Neutrophil (primary cell): ENCODE results near the gene CPM.

Experiments used
- H3K27ac ChIP-seq: fragments of 200-600 bp; sonication (generic); 2 replicates; pipeline ENCODE4 v1.5.1; 2016; ENCODE audit warnings: mild to moderate bottlenecking, moderate library complexity
- H3K27me3 ChIP-seq: fragments of 200-600 bp; sonication (generic); 2 replicates; pipeline ENCODE4 v1.6.0; 2016; ENCODE audit warnings: mild to moderate bottlenecking
- H3K36me3 ChIP-seq: fragments of 200-600 bp; sonication (generic); 2 replicates; pipeline ENCODE4 v1.5.1; 2017
- H3K4me1 ChIP-seq, 2 experiments: fragments of 200-600 bp in 1 of 2; sonication (generic) in 1 of 2; 1 replicate in 1 of 2; 2 replicates in 1 of 2; pipeline versions ENCODE4 v1.5.1 to v1.6.1; 2013 to 2016; ENCODE audit warnings: low read depth in 1 of 2, low read length in 1 of 2, mild to moderate bottlenecking in 1 of 2, moderate library complexity in 1 of 2; ENCODE audit not compliant: control insufficient read depth in 1 of 2, insufficient read depth in 1 of 2
- H3K4me3 ChIP-seq, 2 experiments: fragments of 200-600 bp in 1 of 2; sonication (generic) in 1 of 2; 1 replicate in 1 of 2; 2 replicates in 1 of 2; pipeline ENCODE4 v1.5.1; 2013 to 2016; ENCODE audit warnings: low read depth in 1 of 2, low read length in 1 of 2, mild to moderate bottlenecking in 1 of 2, moderate library complexity in 1 of 2
- H3K9me3 ChIP-seq: fragments of 200-600 bp; sonication (generic); 2 replicates; pipeline ENCODE4 v1.5.1; 2016
- CTCF ChIP-seq: fragments of 200-600 bp; sonication (generic); IDR thresholded peaks from 2 replicates; pipeline ENCODE4 v1.5.1; 2016; ENCODE audit warnings: antibody characterized with exemption

CPM gene

GRCh38 chr12:68839183-68840147 is 93.5 kb downstream of the CPM start:
- no peaks in the 10 kb centered on the region for H3K27me3 ChIP-seq
- peaks cover 95% of the 10 kb centered on the region for H3K36me3 ChIP-seq
- no peaks in the 10 kb centered on the region for H3K9me3 ChIP-seq
- peaks cover 7 to 8% of the 10 kb centered on the region in 2 experiments for H3K4me1 ChIP-seq
- no peak overlapping the region for H3K4me3 ChIP-seq
- H3K27ac ChIP-seq = peak overlapping the region; percentile 31
- no peak for TF ChIP-seq CTCF

GRCh38 chr12:68838046-68838886 is 94.7 kb downstream of the CPM start:
- TF ChIP-seq CTCF = no peak
- H3K27ac ChIP-seq = peak overlapping the region; percentile 17

GRCh38 chr12:68837215-68837614 is 95.8 kb downstream of the CPM start:
- Histone ChIP-seq H3K27ac (no peak overlapping the region), H3K9me3 (no peaks in the 10 kb centered on the region), H3K27me3 (no peaks in the 10 kb centered on the region), H3K4me3 (no peak overlapping the region), H3K4me1 (peaks cover 7 to 8% of the 10 kb centered on the region in 2 experiments), H3K36me3 (peaks cover 92% of the 10 kb centered on the region)
- TF ChIP-seq CTCF = no peak

More at GRCh38 chr12:68838046-68838886, 94.7 kb downstream of the CPM start:
- Histone ChIP-seq H3K9me3 (no peaks in the 10 kb centered on the region), H3K4me3 (no peak overlapping the region), H3K4me1 (peaks cover 7 to 8% of the 10 kb centered on the region in 2 experiments), H3K36me3 (peaks cover 94% of the 10 kb centered on the region), H3K27me3 (no peaks in the 10 kb centered on the region)

GRCh38 chr12:68835333-68835908 is 97.5 kb downstream of the CPM start:
- H3K27ac ChIP-seq = no peak overlapping the region

More at GRCh38 chr12:68835333-68835908, 97.5 kb downstream of the CPM start:
- no peaks in the 10 kb centered on the region for H3K9me3 ChIP-seq
- no peaks in the 10 kb centered on the region for H3K27me3 ChIP-seq
- H3K4me1 ChIP-seq = peaks cover 7 to 8% of the 10 kb centered on the region in 2 experiments
- no peak overlapping the region for H3K4me3 ChIP-seq
- no peak for TF ChIP-seq CTCF
- peaks cover 92% of the 10 kb centered on the region for H3K36me3 ChIP-seq
